ENCODE data around the gene PLSCR1. TPM values are rescaled to one million over a fixed set of nuclear protein-coding genes. Genes with fewer than 3 reads are reported as not detected.

PLSCR1 gene
- total RNA-seq, 1 experiment from 2014 or later = 62.8 TPM

DNA sequence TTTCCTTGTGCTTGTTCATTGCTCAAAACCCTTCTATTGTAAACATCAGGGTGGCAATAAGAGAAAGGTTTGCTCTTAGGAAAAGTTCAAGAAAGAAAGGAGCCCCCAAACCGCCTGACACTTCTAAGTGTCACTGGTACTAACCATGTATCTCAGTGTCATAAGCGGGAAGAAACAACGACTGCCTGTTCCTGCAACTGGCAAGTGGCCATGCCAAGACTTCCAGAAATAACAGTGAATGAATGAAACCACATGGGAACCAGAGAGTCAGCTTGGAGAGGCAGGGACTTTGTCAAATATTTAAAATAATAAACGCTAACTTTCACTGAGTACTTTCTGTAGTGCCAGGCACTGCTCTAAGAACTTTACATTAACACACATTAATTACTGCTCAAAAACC, 76.2 kb downstream of the PLSCR1 start:
- Mint-ChIP-seq H3K36me3 (ENCODE audit: insufficient read depth, unreplicated experiment) (peaks cover 3% of the 10 kb centered on the region), H3K9me3 (ENCODE audit: unreplicated experiment) (no peaks in the 10 kb centered on the region), H3K4me1 (ENCODE audit: insufficient read depth, unreplicated experiment) (peaks cover 20% of the 10 kb centered on the region), H3K27ac (ENCODE audit: low read depth, unreplicated experiment) (peak overlapping the region; percentile 79), H3K27me3 (ENCODE audit: insufficient read depth, unreplicated experiment) (no peaks in the 10 kb centered on the region), H3K4me3 (ENCODE audit: unreplicated experiment) (no peak overlapping the region)
- BruUV-seq (replicated peaks) = no TSS peak
- POLR2A ChIA-PET = interaction anchor here (1.2 kb wide), 1 partner anchor 38 kb away, joined by 3 read pairs; no protein-coding TSS in a partner anchor
- DNase-seq (ENCODE audit: unreplicated experiment) = peak; percentile 58
- TF ChIP-seq, protein P1, sequence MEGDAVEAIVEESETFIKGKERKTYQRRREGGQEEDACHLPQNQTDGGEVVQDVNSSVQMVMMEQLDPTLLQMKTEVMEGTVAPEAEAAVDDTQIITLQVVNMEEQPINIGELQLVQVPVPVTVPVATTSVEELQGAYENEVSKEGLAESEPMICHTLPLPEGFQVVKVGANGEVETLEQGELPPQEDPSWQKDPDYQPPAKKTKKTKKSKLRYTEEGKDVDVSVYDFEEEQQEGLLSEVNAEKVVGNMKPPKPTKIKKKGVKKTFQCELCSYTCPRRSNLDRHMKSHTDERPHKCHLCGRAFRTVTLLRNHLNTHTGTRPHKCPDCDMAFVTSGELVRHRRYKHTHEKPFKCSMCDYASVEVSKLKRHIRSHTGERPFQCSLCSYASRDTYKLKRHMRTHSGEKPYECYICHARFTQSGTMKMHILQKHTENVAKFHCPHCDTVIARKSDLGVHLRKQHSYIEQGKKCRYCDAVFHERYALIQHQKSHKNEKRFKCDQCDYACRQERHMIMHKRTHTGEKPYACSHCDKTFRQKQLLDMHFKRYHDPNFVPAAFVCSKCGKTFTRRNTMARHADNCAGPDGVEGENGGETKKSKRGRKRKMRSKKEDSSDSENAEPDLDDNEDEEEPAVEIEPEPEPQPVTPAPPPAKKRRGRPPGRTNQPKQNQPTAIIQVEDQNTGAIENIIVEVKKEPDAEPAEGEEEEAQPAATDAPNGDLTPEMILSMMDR (IDR thresholded peaks at IDR 0.05; ENCODE audit: unreplicated experiment) = no peak
- intact Hi-C loops (cut with micrococcal nuclease) = no loop called here
- CTCF ChIA-PET = interaction anchor here (0.8 kb wide), 1 partner anchor 109 kb away, joined by 3 read pairs; no protein-coding TSS in a partner anchor

DNA sequence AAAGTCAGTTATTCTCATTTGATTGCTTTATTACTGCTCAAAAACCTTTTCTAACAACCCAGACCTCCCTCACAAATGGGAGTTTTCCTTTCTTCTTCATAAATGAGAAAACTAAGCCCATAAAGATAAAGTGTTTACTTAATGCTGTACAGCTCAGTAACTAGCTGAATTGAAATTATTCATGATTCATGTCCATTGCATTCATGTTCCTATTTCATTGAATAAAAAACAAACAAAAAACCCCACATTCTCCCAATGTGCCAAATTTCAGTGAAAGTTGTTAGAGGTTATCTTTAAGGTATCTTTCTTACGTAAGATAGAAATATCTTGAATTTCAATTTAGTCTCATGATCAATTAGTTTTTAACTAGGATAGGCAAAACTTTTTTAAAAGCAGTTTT, 77.8 kb downstream of the PLSCR1 start:
- H3K9me3 Mint-ChIP-seq (ENCODE audit: unreplicated experiment) = no peaks in the 10 kb centered on the region
- H3K27ac Mint-ChIP-seq (ENCODE audit: low read depth, unreplicated experiment) = peak overlapping the region; percentile 85
- no peaks in the 10 kb centered on the region for H3K27me3 Mint-ChIP-seq (ENCODE audit: insufficient read depth, unreplicated experiment)
- ChIA-PET POLR2A (no interaction called here), CTCF (interaction anchor here (1.7 kb wide), 1 partner anchor 10 kb away, joined by 4 read pairs; no protein-coding TSS in a partner anchor)
- intact Hi-C loops (cut with micrococcal nuclease) = no loop called here
- H3K36me3 Mint-ChIP-seq (ENCODE audit: insufficient read depth, unreplicated experiment) = no peaks in the 10 kb centered on the region
- peak; percentile 14 for DNase-seq (ENCODE audit: unreplicated experiment)
- TF ChIP-seq, protein P1 (IDR thresholded peaks at IDR 0.05; ENCODE audit: unreplicated experiment) = no peak
- H3K4me3 Mint-ChIP-seq (ENCODE audit: unreplicated experiment) = no peak overlapping the region
- BruUV-seq (replicated peaks) = no TSS peak
- peaks cover 20% of the 10 kb centered on the region for H3K4me1 Mint-ChIP-seq (ENCODE audit: insufficient read depth, unreplicated experiment)

DNA sequence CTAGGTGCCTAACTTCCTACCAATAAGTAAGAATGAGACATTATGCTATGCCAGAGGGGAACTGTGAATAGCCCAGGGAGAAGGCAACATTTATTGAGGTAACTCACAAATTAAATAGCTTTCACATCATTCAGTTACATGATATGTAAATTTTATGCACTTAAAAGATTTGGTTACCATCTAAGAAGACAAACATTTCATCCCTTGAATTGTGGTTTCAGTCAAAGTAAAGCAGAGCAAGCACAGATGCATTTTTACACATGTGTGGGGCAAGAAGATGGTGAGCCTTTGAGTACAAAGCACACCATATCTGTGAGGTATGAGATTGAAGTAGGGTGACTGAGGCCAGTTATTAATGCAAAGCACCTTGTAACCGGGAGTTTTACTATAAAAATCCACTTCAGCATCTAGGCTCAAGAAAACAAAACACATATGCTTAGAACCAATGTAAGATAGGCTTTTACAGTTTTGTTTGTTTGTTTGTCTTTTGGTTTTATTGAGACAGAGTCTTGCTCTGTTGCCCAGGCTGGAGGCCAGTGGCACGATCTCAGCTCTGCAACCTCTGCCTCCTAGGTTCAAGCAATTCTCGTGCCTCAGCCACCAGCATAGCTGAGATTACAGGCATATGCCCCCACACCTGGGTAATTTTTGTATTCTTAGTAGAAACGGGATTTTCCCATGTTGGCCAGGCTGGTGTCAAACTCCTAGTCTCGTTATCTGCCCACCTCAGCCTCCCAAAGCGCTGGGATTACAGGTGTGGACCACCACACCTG, 78.5 kb downstream of the PLSCR1 start:
- TF ChIP-seq, protein P1 (IDR thresholded peaks at IDR 0.05; ENCODE audit: unreplicated experiment) = no peak
- no peaks in the 10 kb centered on the region for H3K9me3 Mint-ChIP-seq (ENCODE audit: unreplicated experiment)
- CTCF ChIA-PET = interaction anchor here (1.7 kb wide), 1 partner anchor 11 kb away, joined by 4 read pairs; no protein-coding TSS in a partner anchor
- no peaks in the 10 kb centered on the region for H3K27me3 Mint-ChIP-seq (ENCODE audit: insufficient read depth, unreplicated experiment)
- no TSS peak for BruUV-seq (replicated peaks)
- H3K27ac Mint-ChIP-seq (ENCODE audit: low read depth, unreplicated experiment) = peak overlapping the region; percentile 85
- intact Hi-C loops (cut with micrococcal nuclease) = no loop called here
- H3K4me1 Mint-ChIP-seq (ENCODE audit: insufficient read depth, unreplicated experiment) = peaks cover 20% of the 10 kb centered on the region
- no peak overlapping the region for H3K4me3 Mint-ChIP-seq (ENCODE audit: unreplicated experiment)
- POLR2A ChIA-PET = interaction anchor here (1.5 kb wide), 1 partner anchor 79 kb away, joined by 4 read pairs; the partner anchor contains the start of gene PLSCR1
- DNase-seq (ENCODE audit: unreplicated experiment) = no peak
- H3K36me3 Mint-ChIP-seq (ENCODE audit: insufficient read depth, unreplicated experiment) = no peaks in the 10 kb centered on the region

Other genes starting within 250 kb of the PLSCR1 start
- gene PLSCR2, start 75.0 kb downstream of the PLSCR1 start, total RNA-seq (2022) = not detected in 2 replicates
- gene PLSCR5, start 60.7 kb upstream of the PLSCR1 start, total RNA-seq (2022) = not detected in 2 replicates

Measured in MCF 10A (cell line).